NCI-H187 treated with DMSO at 0.1 percent for 48 hours (cell line): Measurements from ENCODE around the gene FBXW5.

ENCODE experiments used
- DNase-seq: peaks from one replicate; lab custom pipeline; 2025; lab: John Stamatoyannopoulos, UW

The FBXW5 gene

GRCh38 chr9:136977649-136978072, 33.1 kb upstream of the FBXW5 start:
- DNase-seq = no peak

DNA sequence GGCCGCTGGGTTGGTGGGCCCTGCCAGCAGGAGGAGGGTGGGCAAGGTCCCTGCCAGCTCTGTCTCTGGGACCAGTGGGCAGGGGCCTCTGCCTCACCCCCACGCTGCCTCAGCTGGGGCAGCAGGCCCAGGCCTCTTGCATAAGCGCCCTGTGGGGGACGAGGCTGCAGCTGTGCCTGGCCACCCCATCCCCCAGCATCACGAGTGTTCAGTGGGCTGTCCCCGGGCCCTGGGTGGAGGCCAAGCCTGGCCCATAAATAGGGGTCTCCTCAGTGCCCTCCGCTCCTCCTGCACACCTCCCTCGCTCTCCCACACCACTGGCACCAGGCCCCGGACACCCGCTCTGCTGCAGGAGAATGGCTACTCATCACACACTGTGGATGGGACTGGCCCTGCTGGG, 32.7 kb upstream of the FBXW5 start, which contains the start of gene PTGDS:
Gene PTGDS (plus strand): TSS at position 282 of the 400 bp plus-strand sequence. CDS start 75 bp downstream, at position 357.
- DNase-seq = no peak

DNA sequence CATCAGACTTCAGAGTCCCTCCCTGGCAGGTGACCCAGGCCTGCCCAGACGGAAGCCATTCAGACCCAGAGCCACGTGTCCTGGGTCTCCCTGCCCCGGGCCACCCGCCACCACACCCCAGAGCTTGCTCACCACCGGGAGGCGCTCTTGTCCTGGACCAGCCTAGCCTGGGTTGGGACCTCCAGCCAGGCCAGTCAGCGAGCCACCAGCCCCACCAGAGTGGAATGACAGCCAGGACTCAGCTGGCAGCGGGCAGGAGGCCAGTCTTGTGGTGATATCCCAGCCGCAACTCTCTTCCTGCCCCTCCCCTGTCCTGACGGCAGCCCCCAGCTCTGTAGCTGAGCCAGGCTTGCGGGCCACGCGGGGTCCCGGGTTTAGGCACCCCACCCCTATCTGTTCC, 31.1 kb upstream of the FBXW5 start:
- DNase-seq = no peak

DNA sequence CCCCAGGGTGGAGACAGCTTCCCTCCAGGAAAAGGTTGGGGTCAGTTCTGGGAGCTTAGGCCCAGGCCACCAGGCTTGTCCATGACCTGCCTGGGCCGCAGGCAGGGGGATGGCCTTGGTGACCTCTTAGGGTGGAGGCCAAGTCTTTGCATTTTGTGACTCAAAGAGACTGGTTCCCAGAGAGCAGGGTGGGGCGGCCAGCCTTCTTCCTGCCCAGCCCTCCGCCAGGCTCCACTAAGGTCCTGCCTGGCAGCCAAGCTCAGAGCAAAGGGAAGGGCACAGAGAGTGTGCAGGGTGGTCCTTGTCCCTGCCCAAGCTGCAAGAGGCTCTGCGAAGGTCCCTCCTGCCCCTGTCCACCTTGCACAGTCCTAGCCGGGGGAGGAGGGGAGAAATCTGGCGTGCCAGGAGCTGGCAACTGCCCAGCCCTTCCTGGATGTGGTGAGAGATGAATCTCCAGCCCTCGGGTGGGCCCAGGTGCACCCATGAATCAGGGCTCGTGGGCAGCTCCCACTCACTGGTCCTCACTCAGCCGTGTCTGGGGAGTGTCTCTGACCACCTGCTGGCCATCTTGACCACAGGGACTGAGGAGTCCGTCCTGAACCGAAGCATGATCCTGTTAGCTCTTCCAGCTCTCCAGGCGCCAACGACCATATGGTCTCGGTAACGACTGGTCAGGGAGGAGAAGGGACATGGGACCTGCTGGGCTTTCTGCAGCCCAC, 30.4 kb upstream of the FBXW5 start:
- DNase-seq = no peak

DNA sequence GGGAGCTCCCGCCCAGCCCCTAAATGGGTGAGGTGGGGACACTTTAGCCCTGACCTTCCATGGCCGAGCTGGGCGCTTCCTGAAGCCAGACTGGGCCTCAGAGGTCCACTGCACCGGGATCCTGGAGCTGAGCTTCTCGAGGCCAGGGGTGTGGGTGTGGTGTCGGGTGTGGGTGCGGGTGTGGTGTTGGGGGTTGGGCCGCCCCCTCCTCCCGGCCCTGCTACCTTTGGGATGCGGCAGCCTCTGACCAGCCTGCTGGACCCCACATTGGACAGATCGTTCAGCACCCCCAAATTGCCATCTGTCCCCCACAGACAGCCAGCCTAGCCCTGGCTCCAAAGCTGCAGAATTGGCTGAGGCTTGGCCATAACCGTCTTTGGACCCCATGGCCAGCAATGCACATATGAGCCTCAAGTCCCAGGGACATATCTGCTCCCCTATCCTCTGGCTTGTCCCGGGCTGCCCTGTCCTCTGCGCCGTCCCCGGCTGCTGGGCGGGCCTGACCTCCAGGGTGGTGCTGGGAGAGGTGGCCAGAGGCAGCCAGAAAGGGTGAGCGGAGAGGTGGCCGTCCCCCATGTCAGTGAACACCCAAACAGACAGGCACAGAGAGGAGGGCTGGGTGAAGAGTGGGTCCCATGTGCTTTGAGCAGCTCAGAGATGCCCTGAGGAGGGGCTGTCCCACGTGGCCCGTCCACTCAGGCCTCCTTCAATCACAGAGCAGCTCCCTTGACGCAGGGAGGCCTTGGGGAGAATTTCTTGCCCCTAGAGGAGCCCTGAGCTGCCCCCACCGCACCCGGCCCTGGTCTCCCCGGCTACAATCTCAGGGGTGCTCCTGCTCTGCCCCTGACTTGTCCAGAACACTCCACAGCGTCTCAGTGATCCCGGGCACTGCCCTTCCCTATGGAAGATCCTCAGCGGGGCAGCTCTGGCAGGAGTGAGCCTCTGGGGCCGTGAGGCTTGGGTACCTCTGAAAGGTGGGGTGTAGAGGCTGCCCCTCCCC, 29.4 kb upstream of the FBXW5 start:
- no peak for DNase-seq

DNA sequence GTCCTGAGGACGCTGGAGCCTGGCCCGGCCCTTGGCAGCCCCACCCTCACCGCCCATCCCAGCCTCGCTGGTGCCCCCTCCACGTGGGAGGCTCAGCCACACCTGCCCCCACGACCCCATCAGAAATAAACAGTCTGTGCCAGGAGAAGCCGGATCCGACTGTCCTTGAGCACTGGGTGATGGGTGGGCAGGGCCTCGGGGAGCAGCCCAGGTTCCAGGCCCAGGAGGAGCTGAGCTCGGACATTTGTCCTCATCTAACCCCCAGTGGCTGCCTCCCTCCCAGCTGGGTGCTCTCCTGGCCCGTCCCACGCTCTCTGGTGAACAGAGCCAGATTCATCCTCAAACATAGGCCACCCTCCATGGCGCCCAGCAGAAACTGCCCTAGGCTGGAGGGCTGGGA, 28.2 kb upstream of the FBXW5 start:
- no peak for DNase-seq

DNA sequence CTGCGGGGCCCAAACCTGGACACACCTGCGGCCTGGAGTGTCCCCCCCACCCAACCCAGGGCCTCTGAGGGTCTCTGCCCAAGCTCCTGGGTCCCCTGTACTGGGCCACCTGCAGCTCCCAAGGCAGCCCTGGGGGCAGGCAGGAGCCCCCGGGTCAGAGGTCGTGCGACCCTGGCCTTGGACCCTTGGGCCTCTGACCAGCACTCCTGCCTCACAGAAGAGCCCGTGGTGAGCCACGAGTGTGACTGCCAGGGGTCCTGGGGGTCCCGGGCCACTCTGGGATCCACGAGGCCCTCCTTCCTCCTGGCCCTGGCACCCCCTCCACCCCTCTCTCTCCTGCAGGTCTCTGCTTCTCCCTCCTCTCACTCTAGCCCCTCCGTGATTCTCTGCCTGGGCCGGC, 27.8 kb upstream of the FBXW5 start:
- DNase-seq = no peak

GRCh38 chr9:136971746-136972145, 27.2 kb upstream of the FBXW5 start:
- no peak for DNase-seq

GRCh38 chr9:136970361-136970760, 25.8 kb upstream of the FBXW5 start:
- no peak for DNase-seq

DNA sequence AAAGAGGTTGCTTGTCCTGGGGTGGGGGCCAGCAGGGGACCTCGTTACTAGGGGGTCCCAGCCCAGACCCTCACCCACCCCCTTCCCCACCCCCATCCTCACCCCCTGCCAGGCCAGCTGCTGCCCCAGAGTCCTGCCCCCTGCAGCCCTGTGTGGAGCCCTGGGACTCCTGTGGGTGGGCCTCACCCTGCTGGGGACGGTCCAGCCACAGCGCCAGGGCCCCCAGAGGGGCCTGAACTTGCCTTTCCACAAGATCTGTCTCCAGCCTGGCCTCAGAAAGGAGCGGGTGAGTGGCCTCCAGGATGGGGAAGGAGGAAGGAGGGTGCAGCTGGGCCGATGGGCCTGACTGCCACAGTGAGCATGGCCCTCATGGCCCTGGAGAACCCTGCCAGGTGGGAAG, 25.2 kb upstream of the FBXW5 start:
- DNase-seq = no peak

- no peak for DNase-seq
These were observed 24.6 kb upstream of the FBXW5 start for GRCh38 chr9:136969150-136969549.

- no peak for DNase-seq
These were observed 24.0 kb upstream of the FBXW5 start for GRCh38 chr9:136968333-136969127.

- DNase-seq = no peak
These were observed 21.4 kb upstream of the FBXW5 start for GRCh38 chr9:136965771-136966484.

- DNase-seq = no peak
These were observed 20.4 kb upstream of the FBXW5 start for GRCh38 chr9:136964833-136965422.

DNA sequence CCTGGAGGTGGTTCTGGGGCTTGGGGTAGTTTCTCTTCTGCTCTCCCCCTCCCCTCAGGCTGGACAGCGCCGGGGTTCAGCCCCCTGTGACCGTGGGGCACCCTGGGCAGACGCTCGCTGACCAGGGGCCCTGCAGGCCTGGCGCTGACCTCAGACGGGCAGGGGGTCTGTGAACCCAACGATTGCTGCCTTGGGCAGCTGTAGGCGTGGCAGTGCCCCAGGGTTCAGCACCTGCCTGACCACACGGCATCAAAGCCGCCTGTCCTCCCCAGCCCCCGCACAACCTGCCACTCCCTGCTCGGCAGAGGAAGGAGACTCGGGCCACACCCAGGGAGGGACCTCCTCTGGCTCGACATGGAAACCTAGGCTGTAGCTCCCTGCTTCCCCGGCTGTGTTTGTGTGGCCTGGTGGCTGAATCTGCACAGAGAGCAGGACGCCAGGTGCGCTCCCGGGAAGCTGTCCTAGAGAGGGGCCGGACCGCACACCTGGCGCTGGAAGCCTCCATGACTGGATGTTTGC, 19.7 kb upstream of the FBXW5 start:
- no peak for DNase-seq

- no peak for DNase-seq
These were observed 19.2 kb upstream of the FBXW5 start for GRCh38 chr9:136963751-136964150.

GRCh38 chr9:136963341-136963740, 18.8 kb upstream of the FBXW5 start:
- no peak for DNase-seq

- DNase-seq = no peak
These were observed 18.2 kb upstream of the FBXW5 start for GRCh38 chr9:136962701-136963248.

DNA sequence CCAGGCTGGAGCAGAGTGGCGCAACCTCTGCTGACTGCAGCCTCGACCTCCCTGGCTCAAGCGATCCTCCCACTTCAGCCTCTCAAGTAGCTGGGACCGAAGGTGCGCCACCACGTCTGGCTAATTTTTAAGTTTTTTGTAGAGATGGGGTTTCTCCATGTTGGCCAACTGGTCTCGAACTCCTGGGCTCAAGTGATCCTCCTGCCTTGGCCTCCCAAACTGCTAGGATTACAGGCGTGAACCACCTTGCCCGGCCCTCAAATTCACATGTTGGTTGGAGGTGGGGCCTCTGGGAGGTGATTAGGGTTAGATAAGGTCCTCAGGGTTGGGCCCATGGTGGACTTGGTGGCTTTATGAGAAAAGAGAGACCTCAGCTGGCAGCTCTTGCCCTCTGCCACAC, 17.6 kb upstream of the FBXW5 start:
- no peak for DNase-seq

DNA sequence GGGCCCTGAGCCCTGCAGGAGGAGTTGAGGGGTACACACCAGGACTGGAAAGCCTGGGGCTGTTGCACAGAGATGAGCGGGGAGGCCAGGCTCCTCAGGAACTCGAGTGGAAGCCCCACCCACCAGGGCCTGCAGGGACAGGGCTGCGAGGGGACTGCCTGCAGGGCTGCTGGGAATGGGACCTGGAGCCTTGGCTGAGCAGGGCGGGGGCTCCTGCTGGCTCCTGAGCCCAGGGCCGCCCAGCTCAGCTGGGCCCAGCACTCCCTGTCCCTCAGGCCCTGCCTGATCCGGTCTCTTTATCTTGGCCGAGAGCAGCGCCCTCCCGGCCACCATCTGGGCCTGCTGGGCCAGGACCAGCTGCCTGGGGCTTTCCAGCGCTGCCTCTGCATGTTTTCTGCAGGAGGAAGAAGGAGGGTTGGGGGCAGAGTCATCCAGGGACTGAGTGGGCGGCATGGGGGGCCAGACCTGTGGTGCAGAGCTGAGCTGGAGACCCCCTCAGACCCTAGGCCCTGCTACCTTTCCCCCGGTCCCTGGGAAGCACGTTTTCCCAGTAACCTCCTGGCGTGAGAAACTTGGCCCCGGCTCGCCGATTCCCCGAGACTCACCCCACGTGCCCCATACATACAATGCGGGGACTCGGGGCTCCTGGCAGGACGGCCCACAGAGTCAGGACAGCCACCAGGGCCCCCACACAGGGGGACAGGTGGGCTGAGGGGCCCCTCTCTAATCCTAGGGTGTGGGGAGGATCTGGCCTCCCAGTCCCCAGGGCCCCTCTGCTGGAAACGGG, 16.9 kb upstream of the FBXW5 start:
- DNase-seq = no peak
